Measurements from ENCODE around the gene MAP1LC3B. TPM values are rescaled to one million over a fixed set of nuclear protein-coding genes. Genes with fewer than 3 reads are reported as not detected.

Gene MAP1LC3B
- total and polyA plus RNA-seq, 2 of the 8 experiments (the other 6 are each of a cell fraction or from before 2014, with no cell fraction given), result 29.5 to 48.5 TPM

- Histone ChIP-seq H4K91ac (replicated peaks; ENCODE audit: insufficient read length, low read length) (no peak overlapping the region), H3K23me2 (ENCODE audit: low read depth, low read length) (no peaks in the 10 kb centered on the region), H2AK5ac (ENCODE audit: low read depth, low read length) (no peak overlapping the region), H2AFZ (ENCODE audit: low read length) (no peak overlapping the region), H3K4ac (replicated peaks; ENCODE audit: insufficient read length, low read depth, low read length) (no peak overlapping the region), H2BK12ac (ENCODE audit: low read depth, low read length) (no peak overlapping the region), H3K27me3 (replicated peaks in 1 of 4; ENCODE audit: control insufficient read depth in 3 of 4, extremely low read depth in 1 of 4, insufficient read depth in 3 of 4, low read length in 3 of 4) (no peaks in the 10 kb centered on the region), H2BK15ac (ENCODE audit: low read length) (no peak overlapping the region), H3K79me2 (ENCODE audit: control insufficient read depth in 1 of 2, insufficient read depth in 2 of 2, low read length in 2 of 2) (no peaks in the 10 kb centered on the region), H4K8ac (ENCODE audit: extremely low read depth, insufficient read depth, low read length) (no peak overlapping the region), H2BK20ac (ENCODE audit: low read length) (no peak overlapping the region), H2BK120ac (replicated peaks; ENCODE audit: low read depth, low read length) (no peak overlapping the region), H3K27ac (ENCODE audit: low read depth, low read length) (peak overlapping the region; percentile 61), H3K18ac (ENCODE audit: extremely low read depth, low read length) (no peak overlapping the region), H3K56ac (replicated peaks; ENCODE audit: insufficient read length, low read depth, low read length) (no peak overlapping the region), H3K9me3 (ENCODE audit: insufficient read depth in 2 of 2, low read depth in 1 of 2, low read length in 1 of 2) (no peaks in the 10 kb centered on the region), H3K14ac (ENCODE audit: insufficient read length) (no peak overlapping the region), H3K36me3 (ENCODE audit: control insufficient read depth in 2 of 4, insufficient read depth in 4 of 4, low read length in 3 of 4) (peaks cover 0 to 13% (median 5%) of the 10 kb centered on the region in 4 experiments; a peak in 5 of 8 replicates), H3K9ac (replicated peaks in 1 of 4; ENCODE audit: extremely low read depth in 1 of 4, low read depth in 3 of 4, low read length in 3 of 4) (no peak overlapping the region), H3K4me3 (ENCODE audit: extremely low read depth in 1 of 4, insufficient read depth in 2 of 4, low read depth in 3 of 4, low read length in 4 of 4) (no peak overlapping the region), H2BK5ac (ENCODE audit: low read depth, low read length) (no peak overlapping the region; the same call in 1 of the 2 replicates), H3K79me1 (ENCODE audit: low read depth, low read length) (no peaks in the 10 kb centered on the region; the same call in 1 of the 2 replicates), H3K4me1 (replicated peaks in 1 of 4; ENCODE audit: control insufficient read depth in 3 of 4, insufficient read depth in 4 of 4, low read length in 3 of 4) (peaks cover 0 to 9% (median 6%) of the 10 kb centered on the region in 4 experiments; a peak in 5 of 7 replicates), H4K5ac (ENCODE audit: insufficient read length, low read depth, low read length) (no peak overlapping the region), H3K4me2 (ENCODE audit: insufficient read depth in 1 of 2, low read depth in 2 of 2, low read length in 2 of 2) (no peak overlapping the region), H4K20me1 (replicated peaks in 1 of 2; ENCODE audit: control insufficient read depth in 1 of 2, insufficient read depth in 2 of 2, low read length in 2 of 2) (peaks cover 2 to 11% of the 10 kb centered on the region in 2 experiments), H3K23ac (ENCODE audit: insufficient read length) (no peak overlapping the region)
- FAIRE-seq (no peak), DNase-seq (ENCODE audit: low read depth in 1 of 2, low spot score in 2 of 2) (no peak)
- CTCF ChIA-PET (ENCODE audit: partially characterized antibody), result interaction anchor here (0.6 to 2.2 kb wide), 23 partner anchors 9 to 1604 kb away, joined by 3 to 10 read pairs (median 4); no protein-coding TSS in a partner anchor
- WGBS, 2 experiments (ENCODE audit: extremely low coverage in 1 of 2, insufficient coverage in 1 of 2, insufficient read length in 1 of 2, insufficient replicate concordance in 2 of 2, low coverage in 1 of 2, low lambda C conversion rate in 2 of 2, missing lambda C conversion rate in 1 of 2), result 92% methylated on average over 25 of the region's 25 CpGs; no CpG with 5 or more reads in 1 of the 2 experiments
- POLR2A ChIA-PET (ENCODE audit: partially characterized antibody), result no interaction called here
- TF ChIP-seq NANOG (IDR thresholded peaks at IDR 0.05; ENCODE audit: insufficient read depth, low read depth, low read length, poor library complexity, severe bottlenecking), result no peak
- TF ChIP-seq POU5F1 (IDR thresholded peaks at IDR 0.05; ENCODE audit: low read depth, low read length), result no peak
- no peak for TF ChIP-seq EGR1 (IDR thresholded peaks at IDR 0.05; ENCODE audit: borderline replicate concordance, low read depth, low read length)
- TF ChIP-seq EZH2 (IDR thresholded peaks at IDR 0.05; ENCODE audit: low read depth, low read length, severe bottlenecking), result no peak
- TF ChIP-seq TAF7 (optimal IDR thresholded peaks at IDR 0.05; ENCODE audit: borderline replicate concordance, low read depth, low read length), result no peak
- TF ChIP-seq TAF1 (IDR thresholded peaks at IDR 0.05; ENCODE audit: low read depth, low read length), result no peak
- TF ChIP-seq SAP30 (IDR thresholded peaks at IDR 0.05; ENCODE audit: insufficient read depth, insufficient replicate concordance, low read length), result no peak
- TF ChIP-seq HDAC2 (IDR thresholded peaks at IDR 0.05; ENCODE audit: borderline replicate concordance in 1 of 2, low read depth in 2 of 2, low read length in 2 of 2), result no peak
- TF ChIP-seq KDM1A (IDR thresholded peaks at IDR 0.05; ENCODE audit: borderline replicate concordance, low read length), result no peak
- no peak for TF ChIP-seq NRF1 (IDR thresholded peaks at IDR 0.05; ENCODE audit: low read depth, low read length)
Observed at GRCh38 chr16:87421003-87421912, 29.1 kb downstream of the MAP1LC3B start.
